ENCODE measurements around the gene RPRD2.

DNA sequence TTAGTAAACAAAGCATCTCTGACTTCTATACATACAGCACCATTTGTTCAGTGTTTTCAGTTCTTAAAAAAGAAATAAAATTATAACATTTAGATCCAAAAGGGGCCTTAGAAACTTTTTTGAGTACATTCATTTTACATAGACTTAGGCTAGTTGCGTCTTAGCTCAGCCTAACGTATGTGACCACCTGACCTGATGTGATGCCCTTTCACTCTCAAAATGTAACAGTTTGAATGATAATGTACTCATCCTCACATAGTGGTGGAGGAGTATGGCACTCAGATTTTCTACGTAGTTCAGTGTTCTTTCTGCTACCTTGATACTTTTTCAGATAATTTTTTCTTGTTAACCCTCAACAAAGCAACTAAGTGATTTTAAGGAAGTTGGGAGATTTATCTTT lies 43.4 kb downstream of the RPRD2 start:
- TF ChIP-seq, protein P1, sequence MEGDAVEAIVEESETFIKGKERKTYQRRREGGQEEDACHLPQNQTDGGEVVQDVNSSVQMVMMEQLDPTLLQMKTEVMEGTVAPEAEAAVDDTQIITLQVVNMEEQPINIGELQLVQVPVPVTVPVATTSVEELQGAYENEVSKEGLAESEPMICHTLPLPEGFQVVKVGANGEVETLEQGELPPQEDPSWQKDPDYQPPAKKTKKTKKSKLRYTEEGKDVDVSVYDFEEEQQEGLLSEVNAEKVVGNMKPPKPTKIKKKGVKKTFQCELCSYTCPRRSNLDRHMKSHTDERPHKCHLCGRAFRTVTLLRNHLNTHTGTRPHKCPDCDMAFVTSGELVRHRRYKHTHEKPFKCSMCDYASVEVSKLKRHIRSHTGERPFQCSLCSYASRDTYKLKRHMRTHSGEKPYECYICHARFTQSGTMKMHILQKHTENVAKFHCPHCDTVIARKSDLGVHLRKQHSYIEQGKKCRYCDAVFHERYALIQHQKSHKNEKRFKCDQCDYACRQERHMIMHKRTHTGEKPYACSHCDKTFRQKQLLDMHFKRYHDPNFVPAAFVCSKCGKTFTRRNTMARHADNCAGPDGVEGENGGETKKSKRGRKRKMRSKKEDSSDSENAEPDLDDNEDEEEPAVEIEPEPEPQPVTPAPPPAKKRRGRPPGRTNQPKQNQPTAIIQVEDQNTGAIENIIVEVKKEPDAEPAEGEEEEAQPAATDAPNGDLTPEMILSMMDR (IDR thresholded peaks at IDR 0.05 in 2 of 3, conservative IDR thresholded peaks at IDR 0.05 in 1 of 3; ENCODE audit: borderline replicate concordance in 1 of 3, insufficient read depth in 1 of 3, low read depth in 2 of 3, low read length in 2 of 3) = no peak
- TF ChIP-seq, protein P2, sequence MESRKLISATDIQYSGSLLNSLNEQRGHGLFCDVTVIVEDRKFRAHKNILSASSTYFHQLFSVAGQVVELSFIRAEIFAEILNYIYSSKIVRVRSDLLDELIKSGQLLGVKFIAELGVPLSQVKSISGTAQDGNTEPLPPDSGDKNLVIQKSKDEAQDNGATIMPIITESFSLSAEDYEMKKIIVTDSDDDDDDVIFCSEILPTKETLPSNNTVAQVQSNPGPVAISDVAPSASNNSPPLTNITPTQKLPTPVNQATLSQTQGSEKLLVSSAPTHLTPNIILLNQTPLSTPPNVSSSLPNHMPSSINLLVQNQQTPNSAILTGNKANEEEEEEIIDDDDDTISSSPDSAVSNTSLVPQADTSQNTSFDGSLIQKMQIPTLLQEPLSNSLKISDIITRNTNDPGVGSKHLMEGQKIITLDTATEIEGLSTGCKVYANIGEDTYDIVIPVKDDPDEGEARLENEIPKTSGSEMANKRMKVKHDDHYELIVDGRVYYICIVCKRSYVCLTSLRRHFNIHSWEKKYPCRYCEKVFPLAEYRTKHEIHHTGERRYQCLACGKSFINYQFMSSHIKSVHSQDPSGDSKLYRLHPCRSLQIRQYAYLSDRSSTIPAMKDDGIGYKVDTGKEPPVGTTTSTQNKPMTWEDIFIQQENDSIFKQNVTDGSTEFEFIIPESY (IDR thresholded peaks at IDR 0.05; ENCODE audit: extremely low read depth, insufficient replicate concordance, low read length) = no peak
- TF ChIP-seq POLR2A (IDR thresholded peaks at IDR 0.05; ENCODE audit: borderline replicate concordance, extremely low read depth, insufficient read depth, insufficient read length) (no peak), JUND (IDR thresholded peaks at IDR 0.05) (no peak), CEBPB (IDR thresholded peaks at IDR 0.05; ENCODE audit: low read depth) (no peak), RAD21 (IDR thresholded peaks at IDR 0.05; ENCODE audit: low read depth) (no peak)
